Dermis blood vessel endothelial cell (primary cell): ENCODE measurements around the gene SOWAHA. TPM values are rescaled to one million over a fixed set of nuclear protein-coding genes. Genes with fewer than 3 reads are reported as not detected.

Experiments
- DNase-seq: peaks from one replicate; pipeline ENCODE4 v3.0.0; 2010
- total RNA-seq: library from RNA; depleted of rRNA; stranded (reverse); fragments of >200 nt; gene quantifications from 2 replicates; pipeline ENCODE4 v1.2.3, GENCODE V29; 2014

Gene SOWAHA
- total RNA-seq, 1 donor from 2014 or later = not detected

DNA sequence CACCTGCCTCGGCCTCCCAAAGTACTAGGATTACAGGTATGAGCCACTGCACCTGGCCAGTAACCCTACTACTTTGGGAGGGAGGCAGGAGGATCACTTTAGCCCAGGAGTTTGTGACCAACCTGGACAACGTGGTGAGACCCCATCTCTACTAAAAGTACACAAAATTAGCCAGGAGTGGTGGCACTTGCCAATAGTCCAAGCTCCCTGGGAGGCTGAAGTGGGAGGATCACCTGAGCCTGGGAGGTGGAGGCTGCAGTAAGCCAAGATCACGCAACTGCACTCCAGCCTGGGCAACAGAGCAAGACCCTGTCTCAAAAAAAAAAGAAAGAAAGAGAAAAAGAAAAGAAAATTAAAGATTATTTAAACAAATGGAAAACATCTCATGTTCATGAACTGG, 42.9 kb downstream of the SOWAHA start:
- no peak for DNase-seq

DNA sequence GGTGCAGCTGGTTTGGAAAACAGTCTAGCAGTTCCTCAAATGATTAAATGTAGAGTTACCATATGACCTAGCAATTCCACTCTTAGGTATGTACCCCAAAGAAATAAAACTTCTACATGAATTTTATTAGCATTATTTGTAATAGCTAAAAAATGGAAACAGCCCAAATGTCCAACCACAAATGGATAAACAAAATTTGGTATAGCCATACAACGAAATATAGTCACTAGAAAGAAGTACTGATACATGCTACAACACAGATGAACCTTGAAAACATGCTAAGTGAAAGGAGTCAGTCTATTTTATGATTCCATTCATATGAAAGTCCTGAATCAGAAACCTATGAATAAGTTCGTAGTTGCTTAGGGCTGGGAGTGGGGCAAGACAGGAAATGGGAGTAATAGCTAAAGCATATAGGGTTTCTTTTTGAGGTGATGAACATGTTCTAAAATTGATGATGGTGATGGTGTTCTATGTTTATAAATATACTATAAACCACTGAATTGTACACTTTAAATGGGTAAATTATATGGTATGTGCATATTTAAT, 46.9 kb downstream of the SOWAHA start:
- no peak for DNase-seq

DNA sequence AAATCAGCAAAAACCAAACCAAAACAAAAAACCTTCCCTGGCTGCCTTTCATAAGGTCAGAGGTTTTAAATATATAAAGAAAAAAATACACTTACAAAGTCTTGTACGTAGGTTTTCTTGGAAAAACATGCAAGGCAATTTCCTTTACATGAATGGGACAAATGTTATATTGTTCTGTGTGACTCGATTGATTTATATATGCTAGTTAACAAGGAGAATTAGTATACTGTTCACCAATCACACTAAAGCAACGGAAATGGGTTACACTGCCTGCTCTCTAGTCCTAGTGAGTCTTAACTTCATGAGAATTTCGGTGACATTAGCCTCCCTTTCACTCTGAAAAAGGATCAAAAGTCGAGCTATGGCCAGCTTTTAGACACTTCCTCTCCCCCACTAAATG, 47.6 kb downstream of the SOWAHA start:
- DNase-seq = no peak

DNA sequence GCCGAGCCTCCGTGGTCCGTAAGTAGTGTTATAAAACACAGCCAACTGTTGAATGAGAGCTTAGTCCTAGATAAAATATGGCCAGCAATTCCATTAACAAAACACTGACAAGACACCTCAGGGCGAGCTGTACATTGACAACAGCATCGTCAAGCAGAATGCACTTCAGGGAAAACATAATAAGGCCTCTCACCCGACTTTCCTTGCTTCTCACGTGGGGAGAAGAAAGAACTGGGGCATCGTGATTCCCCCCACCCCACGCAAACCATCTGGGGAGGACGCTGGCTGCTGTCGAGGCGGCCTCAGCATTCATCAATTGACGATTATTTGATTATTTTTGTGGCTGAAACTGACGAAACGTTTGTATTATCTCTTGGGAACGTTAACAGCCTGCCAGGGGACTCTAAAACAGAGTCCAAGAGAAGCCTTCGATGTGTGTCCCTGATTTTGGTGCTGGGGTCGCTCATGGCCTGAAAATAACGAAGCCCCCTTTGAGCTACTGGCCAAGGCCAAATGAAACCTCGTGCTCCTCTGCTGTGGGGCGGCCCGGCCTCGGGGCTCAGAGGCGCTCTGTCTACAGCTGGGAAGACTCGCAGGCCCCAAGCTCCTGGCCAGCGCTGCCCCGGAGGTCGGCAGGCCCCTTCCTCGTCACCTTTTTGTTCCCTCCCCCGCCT, 52.7 kb downstream of the SOWAHA start:
- no peak for DNase-seq

Other genes with a start within 250 kb of the SOWAHA start
- not detected in 2 replicates for gene IL13, start 155.1 kb upstream of the SOWAHA start, total RNA-seq
- gene IL4, start 139.3 kb upstream of the SOWAHA start, total RNA-seq = not detected in 2 replicates
- gene KIF3A, start 75.8 kb upstream of the SOWAHA start, total RNA-seq = 7.0 and 9.4 TPM in 2 replicates
- gene CCNI2, start 65.9 kb upstream of the SOWAHA start, total RNA-seq = 0.34 and 0.51 TPM in 2 replicates
- gene SEPTIN8, start 36.1 kb upstream of the SOWAHA start, total RNA-seq = 61.3 and 67.4 TPM in 2 replicates
- 7.1 and 9.9 TPM in 2 replicates for gene SHROOM1, start 17.3 kb downstream of the SOWAHA start, total RNA-seq
- gene GDF9, start 53.2 kb downstream of the SOWAHA start, total RNA-seq = 0.14 TPM in 1 of 2 replicates, not detected in the other
- 68.8 and 98.9 TPM in 2 replicates for gene UQCRQ, start 53.3 kb downstream of the SOWAHA start, total RNA-seq
- gene LEAP2, start 60.4 kb downstream of the SOWAHA start, total RNA-seq = 0.09 and 0.17 TPM in 2 replicates
- gene AFF4, start 150.3 kb downstream of the SOWAHA start, total RNA-seq = 29.1 and 41.8 TPM in 2 replicates
- 15.7 and 27.6 TPM in 2 replicates for gene ZCCHC10, start 213.2 kb downstream of the SOWAHA start, total RNA-seq
- gene HSPA4, start 238.7 kb downstream of the SOWAHA start, total RNA-seq = 123 and 190 TPM in 2 replicates